Thyroid gland (tissue), 4 donors: ENCODE measurements around the gene ADCY1.

ENCODE experiments used
- CTCF ChIP-seq, 6 experiments: fragments of 200-600 bp in 3 of 6; fragments of 450-650 bp in 3 of 6; sonication (generic) in 3 of 6; IDR thresholded peaks; one replicate each; pipeline ENCODE4 v1.5.1; 2016 to 2019; ENCODE audit warnings: antibody characterized with exemption in 6 of 6, mild to moderate bottlenecking in 2 of 6, inconsistent platforms in 1 of 6, moderate library complexity in 1 of 6
- POLR2A ChIP-seq, 2 donors: fragments of 450-650 bp; IDR thresholded peaks; one replicate each; pipeline ENCODE4 v1.6.1; 2017; ENCODE audit warnings: antibody characterized with exemption in 2 of 2, mild to moderate bottlenecking in 2 of 2, moderate library complexity in 1 of 2

DNA sequence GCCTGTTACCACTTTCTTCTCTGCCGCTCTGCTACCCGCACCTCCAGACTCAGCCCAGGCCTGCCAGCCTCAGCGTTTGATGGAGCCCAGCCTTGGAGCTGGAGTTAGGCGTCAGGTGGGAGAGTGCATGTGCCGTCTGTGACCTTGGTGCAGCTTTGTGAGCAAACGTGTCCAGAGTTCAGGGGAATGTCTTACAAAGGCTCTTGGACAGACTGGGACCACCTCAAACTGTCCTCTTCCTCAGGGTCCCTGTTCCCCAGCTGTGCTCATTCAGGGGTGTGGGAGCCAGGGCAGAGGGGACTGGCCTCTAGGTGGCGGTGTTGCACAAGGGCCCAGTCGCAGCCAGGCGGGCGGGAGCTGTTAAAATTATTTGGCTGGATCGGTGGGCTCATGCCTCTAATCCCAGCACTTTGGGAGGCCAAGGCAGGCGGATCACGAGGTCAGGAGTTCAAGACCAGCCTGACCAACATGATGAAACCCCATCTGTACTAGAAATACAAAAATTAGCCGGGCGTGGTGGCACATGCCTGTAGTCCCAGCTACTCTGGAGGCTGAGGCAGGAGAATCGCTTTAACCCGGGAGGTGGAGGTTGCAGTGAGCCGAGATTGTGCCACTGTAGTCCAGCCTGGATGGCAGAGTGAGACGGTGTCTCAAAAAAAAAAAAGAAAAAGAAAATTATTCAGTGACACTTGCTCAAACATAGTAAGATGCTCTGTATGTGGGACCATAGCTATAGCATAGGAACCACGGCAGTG lies 89.2 kb downstream of the ADCY1 start:
- TF ChIP-seq POLR2A (IDR thresholded peaks at IDR 0.05) (no peak), CTCF (IDR thresholded peaks at IDR 0.05) (peak in 3 of 6 experiments; percentile 10 to 42 (median 23))
